CD4-positive, alpha-beta T cell (primary cell): ENCODE results near the gene ZWINT. TPM values are rescaled to one million over a fixed set of nuclear protein-coding genes. Genes with fewer than 3 reads are reported as not detected.

Source experiments
- ATAC-seq: fragments of 200-7000 bp; cut with Tn5 transposase; one replicate; pipeline ENCODE4 v1.10.0; 2022; ENCODE audit warnings: mild to moderate bottlenecking; ENCODE audit not compliant: poor library complexity
- CTCF ChIA-PET: fragments of 350-600 bp; sonication (Branson Sonifier 250); formaldehyde crosslinking; loops from one replicate; lab custom pipeline; 2021; ENCODE audit warnings: antibody characterized with exemption, inconsistent platforms; lab: Charles Lee
- POLR2A ChIA-PET: fragments of 350-600 bp; sonication (Branson Sonifier 250); formaldehyde crosslinking; loops from one replicate; lab custom pipeline; 2021; ENCODE audit warnings: antibody characterized with exemption, inconsistent platforms; lab: Charles Lee
- DNase-seq, 14 experiments: peaks; one replicate each; pipeline ENCODE4 v3.0.0-alpha.2; 2013 to 2020; ENCODE audit warnings: mixed read lengths in 2 of 14
- H3K27ac ChIP-seq, 2 donors: one replicate each; pipeline versions ENCODE4 v1.5.1 to v1.7.0; 2013; ENCODE audit warnings: low read length in 2 of 2, low read depth in 1 of 2, mild to moderate bottlenecking in 1 of 2
- H3K27me3 ChIP-seq, 2 experiments: 1 replicate in 1 of 2; 2 replicates in 1 of 2; pipeline versions ENCODE4 v1.6.1 to v1.7.0; 2013; ENCODE audit warnings: low read length in 2 of 2, control low read depth in 1 of 2, mild to moderate bottlenecking in 1 of 2, moderate library complexity in 1 of 2; ENCODE audit not compliant: insufficient read depth in 2 of 2, control insufficient read depth in 1 of 2
- H3K36me3 ChIP-seq: one replicate; pipeline ENCODE4 v1.6.1; 2013; ENCODE audit warnings: low read length, control low read depth; ENCODE audit not compliant: insufficient read depth
- H3K4me1 ChIP-seq: one replicate; pipeline ENCODE4 v1.6.1; 2013; ENCODE audit warnings: low read length, control low read depth; ENCODE audit not compliant: insufficient read depth
- H3K4me3 ChIP-seq: one replicate; pipeline ENCODE4 v1.5.1; 2013; ENCODE audit warnings: mild to moderate bottlenecking, low read length, moderate library complexity
- H3K9me3 ChIP-seq, 2 experiments: 1 replicate in 1 of 2; 2 replicates in 1 of 2; pipeline versions ENCODE4 v1.6.1 to v1.7.0; 2013; ENCODE audit warnings: low read length in 2 of 2, mild to moderate bottlenecking in 2 of 2, control low read depth in 1 of 2, moderate library complexity in 1 of 2; ENCODE audit not compliant: control insufficient read depth in 1 of 2, insufficient read depth in 1 of 2
- H3K27ac Mint-ChIP-seq: one replicate; pipeline ENCODE4 v1.8.0; 2020; ENCODE audit warnings: mixed read lengths
- H3K27me3 Mint-ChIP-seq: one replicate; pipeline ENCODE4 v1.8.0; 2021; ENCODE audit warnings: mixed read lengths
- H3K36me3 Mint-ChIP-seq: one replicate; pipeline ENCODE4 v1.8.0; 2021; ENCODE audit warnings: low read depth, mixed read lengths
- H3K4me1 Mint-ChIP-seq: one replicate; pipeline ENCODE4 v1.8.0; 2021; ENCODE audit warnings: low read depth, mixed read lengths
- H3K4me3 Mint-ChIP-seq: one replicate; pipeline ENCODE4 v1.8.0; 2020; ENCODE audit warnings: mild to moderate bottlenecking, mixed read lengths
- H3K9me3 Mint-ChIP-seq: one replicate; pipeline ENCODE4 v1.8.0; 2020; ENCODE audit warnings: mixed read lengths
- CTCF ChIP-seq: fragments of 200-600 bp; IDR thresholded peaks from one replicate; pipeline ENCODE4 v1.8.0; 2022; ENCODE audit warnings: antibody characterized with exemption, mild to moderate bottlenecking
- intact Hi-C, 2 experiments: fragments of 100-400 bp; cut with DNase I in 1 of 2; cut with micrococcal nuclease in 1 of 2; formaldehyde crosslinking; loops; one replicate each; pipeline versions ENCODE4 v1.15.1 to v1.9.0; 2023 to 2025; cut with DNase I, micrococcal nuclease
- total RNA-seq, 174 experiments: library from RNA in 2 of 174; stranded (reverse) in 2 of 174; gene quantifications; one replicate each; pipeline ENCODE4 v1.2.3 and lab custom pipeline; 2021 to 2026

The ZWINT gene
- total RNA-seq, 2 experiments from 2014 or later = 1.1 to 1.6 TPM

GRCh38 chr10:56360583-56360966 lies 484 bp downstream of the ZWINT start:
- no peak for TF ChIP-seq CTCF
- H3K36me3 Mint-ChIP-seq = peaks cover 5% of the 10 kb centered on the region
- peak overlapping the region in 1 of 2 donors; percentile 17 for H3K27ac ChIP-seq
- peak overlapping the region; percentile 93 for H3K4me3 Mint-ChIP-seq
- POLR2A ChIA-PET = no interaction called here
- H3K36me3 ChIP-seq = no peaks in the 10 kb centered on the region
- intact Hi-C loops = no loop called here
- H3K9me3 ChIP-seq = no peaks in the 10 kb centered on the region
- DNase-seq (peak in 1 of 14 experiments; percentile 1), ATAC-seq (no peak)
- H3K4me3 ChIP-seq = peak overlapping the region; percentile 74
- H3K27me3 ChIP-seq = no peaks in the 10 kb centered on the region
- peaks cover 18% of the 10 kb centered on the region for H3K4me1 Mint-ChIP-seq
- peak overlapping the region; percentile 68 for H3K27ac Mint-ChIP-seq
- H3K9me3 Mint-ChIP-seq = no peaks in the 10 kb centered on the region
- H3K27me3 Mint-ChIP-seq = no peaks in the 10 kb centered on the region
- peaks cover 16% of the 10 kb centered on the region for H3K4me1 ChIP-seq
- CTCF ChIA-PET = no interaction called here

- H3K4me1 Mint-ChIP-seq = peaks cover 18% of the 10 kb centered on the region
These were observed 1.2 kb downstream of the ZWINT start for GRCh38 chr10:56359837-56360236.

GRCh38 chr10:56357018-56357417 lies 4.0 kb downstream of the ZWINT start:
- POLR2A ChIA-PET = no interaction called here
- ATAC-seq (no peak), DNase-seq (no peak)
- Histone ChIP-seq H3K4me1 (peaks cover 13% of the 10 kb centered on the region), H3K9me3 (no peaks in the 10 kb centered on the region), H3K27ac (no peak overlapping the region), H3K4me3 (no peak overlapping the region), H3K27me3 (no peaks in the 10 kb centered on the region), H3K36me3 (no peaks in the 10 kb centered on the region)
- Mint-ChIP-seq H3K4me3 (no peak overlapping the region), H3K4me1 (peaks cover 18% of the 10 kb centered on the region), H3K27ac (no peak overlapping the region), H3K27me3 (no peaks in the 10 kb centered on the region), H3K9me3 (no peaks in the 10 kb centered on the region), H3K36me3 (peaks cover 5% of the 10 kb centered on the region)
- intact Hi-C loops = no loop called here
- CTCF ChIA-PET = no interaction called here
- TF ChIP-seq CTCF = no peak

More at GRCh38 chr10:56359837-56360236, 1.2 kb downstream of the ZWINT start:
- Histone ChIP-seq H3K4me3 (no peak overlapping the region), H3K36me3 (no peaks in the 10 kb centered on the region), H3K27ac (no peak overlapping the region), H3K9me3 (no peaks in the 10 kb centered on the region), H3K27me3 (no peaks in the 10 kb centered on the region), H3K4me1 (peaks cover 16% of the 10 kb centered on the region)
- POLR2A ChIA-PET = no interaction called here
- H3K36me3 Mint-ChIP-seq = peaks cover 5% of the 10 kb centered on the region
- H3K27me3 Mint-ChIP-seq = no peaks in the 10 kb centered on the region
- CTCF ChIA-PET = no interaction called here
- peak overlapping the region; percentile 68 for H3K27ac Mint-ChIP-seq
- TF ChIP-seq CTCF = no peak
- ATAC-seq (no peak), DNase-seq (no peak)
- H3K9me3 Mint-ChIP-seq = no peaks in the 10 kb centered on the region
- intact Hi-C loops = no loop called here
- H3K4me3 Mint-ChIP-seq = peak overlapping the region; percentile 93
